T-helper 2 cell treated with Interferon-gamma antibody and Interleukin-4, amounts not matched to agents 5 μg/mL and 100 μg/mL, for 36 hours (primary cell): Measurements from ENCODE around the gene DNM1.
A peak's percentile ranks its signal among the peaks of the same experiment; 100 is the strongest.
"Not testable (repeated sequence)": the region's sequence is repeated elsewhere in the genome, so short reads cannot be mapped to it uniquely, and the experiment has no call there.

Experiments used
- DNase-seq: peaks from one replicate; pipeline ENCODE4 v3.0.0; 2021; ENCODE audit warnings: low spot score
- H3K27ac Mint-ChIP-seq: one replicate; pipeline ENCODE4 v1.8.0; 2021; ENCODE audit warnings: mild to moderate bottlenecking, mixed read lengths
- H3K27me3 Mint-ChIP-seq: one replicate; pipeline ENCODE4 v1.8.0; 2021; ENCODE audit warnings: low read depth, mixed read lengths
- H3K36me3 Mint-ChIP-seq: one replicate; pipeline ENCODE4 v1.8.0; 2021; ENCODE audit warnings: low read depth, mixed read lengths
- H3K4me1 Mint-ChIP-seq: one replicate; pipeline ENCODE4 v1.8.0; 2021; ENCODE audit warnings: low read depth, mixed read lengths
- H3K4me3 Mint-ChIP-seq: one replicate; pipeline ENCODE4 v1.8.0; 2022; ENCODE audit warnings: mild to moderate bottlenecking, moderate library complexity, mixed read lengths
- H3K9me3 Mint-ChIP-seq: one replicate; pipeline ENCODE4 v1.8.0; 2021; ENCODE audit warnings: mixed read lengths

DNM1 gene

DNA sequence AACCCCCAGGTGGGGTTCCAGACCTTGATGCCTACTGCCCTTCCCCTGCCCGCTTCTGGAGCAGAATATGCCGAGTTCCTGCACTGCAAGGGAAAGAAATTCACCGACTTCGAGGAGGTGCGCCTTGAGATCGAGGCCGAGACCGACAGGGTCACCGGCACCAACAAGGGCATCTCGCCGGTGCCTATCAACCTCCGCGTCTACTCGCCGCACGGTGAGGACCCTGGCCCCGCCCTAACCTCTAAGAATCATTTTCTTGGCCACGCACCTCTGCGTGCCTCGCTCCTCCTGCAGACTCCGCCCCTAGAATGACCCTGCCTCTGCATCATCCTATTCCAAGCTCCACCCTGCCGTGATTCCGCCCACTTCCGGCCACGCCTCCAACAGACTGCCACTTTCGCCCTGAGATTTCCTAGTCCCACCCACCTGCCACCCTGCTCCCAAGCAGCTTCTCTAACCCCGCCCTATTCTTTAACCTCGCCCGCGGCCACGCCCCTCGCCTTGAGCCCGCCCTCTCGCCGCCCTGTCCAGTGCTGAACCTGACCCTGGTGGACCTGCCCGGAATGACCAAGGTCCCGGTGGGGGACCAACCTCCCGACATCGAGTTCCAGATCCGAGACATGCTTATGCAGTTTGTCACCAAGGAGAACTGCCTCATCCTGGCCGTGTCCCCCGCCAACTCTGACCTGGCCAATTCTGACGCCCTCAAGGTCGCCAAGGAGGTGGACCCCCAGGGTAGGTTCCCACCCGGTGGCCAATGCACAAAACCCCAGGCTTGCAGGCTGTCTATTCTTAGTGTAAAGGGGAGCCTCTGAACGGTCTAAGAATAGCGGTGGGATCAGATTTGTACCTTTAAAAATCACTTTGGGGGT, 15.6 kb downstream of the DNM1 start:
- H3K27me3 Mint-ChIP-seq: peaks cover 3% of the 10 kb centered on the region
- no peaks in the 10 kb centered on the region for H3K9me3 Mint-ChIP-seq
- H3K4me1 Mint-ChIP-seq: peaks cover 10% of the 10 kb centered on the region
- no peaks in the 10 kb centered on the region for H3K36me3 Mint-ChIP-seq
- DNase-seq: peak; percentile 95
- peak overlapping the region; percentile 28 for H3K27ac Mint-ChIP-seq
- peak overlapping the region; percentile 84 for H3K4me3 Mint-ChIP-seq

DNA sequence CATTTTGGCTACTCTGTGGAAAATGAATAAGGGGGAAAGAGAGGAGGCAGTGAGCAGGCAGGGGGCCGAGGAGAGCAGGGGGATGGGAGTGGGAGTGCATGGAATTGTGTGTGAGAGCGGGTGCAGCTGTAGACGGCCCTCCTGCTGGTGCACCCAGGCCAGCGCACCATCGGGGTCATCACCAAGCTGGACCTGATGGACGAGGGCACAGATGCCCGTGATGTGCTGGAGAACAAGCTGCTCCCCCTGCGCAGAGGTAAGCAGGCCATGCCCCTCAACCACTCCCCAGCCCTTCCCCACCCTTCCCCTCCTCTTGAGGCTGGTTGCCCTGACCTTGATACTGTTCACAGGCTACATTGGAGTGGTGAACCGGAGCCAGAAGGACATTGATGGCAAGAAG, 16.7 kb downstream of the DNM1 start:
- DNase-seq: no peak
- Mint-ChIP-seq H3K27me3 (no peaks in the 10 kb centered on the region), H3K4me3 (no peak overlapping the region), H3K27ac (no peak overlapping the region), H3K36me3 (no peaks in the 10 kb centered on the region), H3K4me1 (peaks cover 10% of the 10 kb centered on the region), H3K9me3 (no peaks in the 10 kb centered on the region)

DNA sequence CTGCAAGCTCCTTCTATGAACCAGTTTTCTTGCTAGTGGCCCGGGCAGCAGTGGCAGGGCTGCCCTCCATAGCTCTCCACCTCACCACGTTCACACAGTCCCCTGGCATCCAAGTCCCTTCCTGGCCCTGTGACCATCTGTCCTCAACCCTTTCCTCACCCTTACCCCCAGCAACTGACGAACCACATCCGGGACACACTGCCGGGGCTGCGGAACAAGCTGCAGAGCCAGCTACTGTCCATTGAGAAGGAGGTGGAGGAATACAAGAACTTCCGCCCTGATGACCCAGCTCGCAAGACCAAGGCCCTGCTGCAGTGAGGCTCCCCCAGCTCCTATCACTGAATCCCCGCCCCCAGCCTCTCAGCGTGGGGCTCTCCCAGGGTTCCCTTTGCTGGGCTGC, 18.8 kb downstream of the DNM1 start:
- H3K4me3 Mint-ChIP-seq: no peak overlapping the region
- peaks cover 10% of the 10 kb centered on the region for H3K4me1 Mint-ChIP-seq
- no peak overlapping the region for H3K27ac Mint-ChIP-seq
- H3K36me3 Mint-ChIP-seq: no peaks in the 10 kb centered on the region
- H3K9me3 Mint-ChIP-seq: no peaks in the 10 kb centered on the region
- no peak for DNase-seq
- H3K27me3 Mint-ChIP-seq: peaks cover 3% of the 10 kb centered on the region

DNA sequence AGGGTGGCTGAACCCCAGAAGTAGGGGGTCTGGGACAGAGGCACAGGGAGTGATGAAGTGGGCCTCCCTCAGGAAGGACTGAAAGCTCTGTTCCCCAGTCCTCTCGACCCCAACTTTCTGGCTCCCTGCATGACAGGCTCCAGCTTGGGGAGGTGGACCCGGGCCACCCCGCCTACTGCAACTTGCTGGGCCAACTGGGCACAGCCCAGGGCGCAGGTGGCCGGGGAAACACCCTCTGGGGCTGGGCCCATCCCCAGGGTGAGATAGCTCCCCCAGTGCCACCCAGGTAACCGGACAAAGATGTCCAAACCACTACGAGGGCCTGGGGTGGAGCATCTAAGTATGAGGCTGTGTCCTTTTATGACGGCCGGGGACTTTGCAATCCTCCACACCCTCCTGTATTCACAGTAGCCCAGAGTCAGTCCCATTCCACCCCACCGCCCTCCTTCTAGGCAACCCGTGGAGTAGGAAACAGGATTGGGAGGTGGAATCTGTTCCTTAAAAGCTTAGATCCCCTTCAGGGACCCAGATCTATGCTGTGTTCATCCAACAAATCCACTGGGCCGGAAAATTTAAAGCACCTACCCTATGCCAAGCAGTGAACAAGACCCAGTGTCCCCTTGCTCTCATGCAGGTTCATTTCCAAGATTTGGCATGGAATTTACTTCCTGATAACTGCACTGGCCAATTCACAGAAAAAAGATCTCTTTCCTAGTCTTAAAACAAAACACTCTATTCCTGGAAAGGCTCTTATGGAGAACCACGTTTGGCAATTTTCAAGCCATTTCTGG, 19.9 kb downstream of the DNM1 start:
- no peak for DNase-seq
- no peaks in the 10 kb centered on the region for H3K36me3 Mint-ChIP-seq
- peaks cover 10% of the 10 kb centered on the region for H3K4me1 Mint-ChIP-seq
- no peaks in the 10 kb centered on the region for H3K9me3 Mint-ChIP-seq
- H3K27ac Mint-ChIP-seq: no peak overlapping the region
- peaks cover 3% of the 10 kb centered on the region for H3K27me3 Mint-ChIP-seq
- H3K4me3 Mint-ChIP-seq: no peak overlapping the region

DNA sequence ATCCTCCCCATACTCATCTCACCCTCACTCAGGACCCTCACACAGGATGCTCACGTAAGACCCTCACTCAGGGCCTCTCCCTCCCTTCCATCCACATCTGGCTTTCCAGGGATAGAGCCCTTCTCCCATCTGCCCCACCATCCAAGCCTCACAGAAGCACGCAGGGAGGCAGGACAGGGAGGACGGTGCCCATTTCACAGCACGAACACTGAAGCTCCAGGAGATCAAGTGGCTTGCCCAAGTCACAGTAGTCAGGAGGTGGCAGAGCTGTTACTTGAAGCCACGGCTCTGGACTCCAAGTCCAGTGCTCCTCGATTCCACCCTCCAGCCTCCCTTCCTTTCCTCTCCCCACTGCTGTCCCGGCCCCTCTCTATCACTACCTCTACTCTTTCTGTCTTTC, 21.7 kb downstream of the DNM1 start:
- Mint-ChIP-seq H3K9me3 (no peaks in the 10 kb centered on the region), H3K4me3 (no peak overlapping the region), H3K36me3 (no peaks in the 10 kb centered on the region), H3K27ac (no peak overlapping the region), H3K4me1 (no peaks in the 10 kb centered on the region), H3K27me3 (peaks cover 3% of the 10 kb centered on the region)
- DNase-seq: no peak

DNA sequence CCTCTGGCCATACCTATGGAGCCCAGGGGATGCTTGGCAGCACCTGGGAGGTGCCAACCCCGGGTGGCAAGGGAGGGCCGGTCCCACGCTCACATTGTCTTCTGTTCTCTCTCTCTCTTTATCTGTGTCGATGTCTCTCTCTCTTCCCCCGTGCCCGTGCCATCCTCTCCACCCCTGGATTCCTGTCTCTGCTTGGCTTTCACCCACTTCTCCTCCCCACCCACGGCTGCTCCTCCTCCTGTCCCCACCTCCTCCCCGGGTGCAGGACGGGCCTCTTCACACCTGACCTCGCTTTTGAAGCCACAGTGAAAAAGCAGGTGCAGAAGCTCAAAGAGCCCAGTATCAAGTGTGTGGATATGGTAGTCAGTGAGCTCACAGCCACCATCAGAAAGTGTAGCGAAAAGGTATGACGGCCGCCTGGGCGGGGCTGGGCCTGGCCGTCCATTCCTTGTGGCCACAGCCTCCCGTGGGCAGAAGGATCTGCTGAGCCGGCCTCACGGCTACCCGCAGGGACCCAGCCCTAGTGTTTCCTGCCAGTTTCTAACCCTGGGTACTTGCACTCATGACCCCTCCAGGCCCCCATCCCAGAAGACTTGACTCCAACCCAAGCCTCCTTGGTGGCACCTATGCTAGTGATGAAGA, 22.7 kb downstream of the DNM1 start:
- H3K9me3 Mint-ChIP-seq: no peaks in the 10 kb centered on the region
- no peak overlapping the region for H3K27ac Mint-ChIP-seq
- H3K36me3 Mint-ChIP-seq: no peaks in the 10 kb centered on the region
- no peak overlapping the region for H3K4me3 Mint-ChIP-seq
- no peak for DNase-seq
- H3K4me1 Mint-ChIP-seq: no peaks in the 10 kb centered on the region
- peaks cover 3% of the 10 kb centered on the region for H3K27me3 Mint-ChIP-seq

DNA sequence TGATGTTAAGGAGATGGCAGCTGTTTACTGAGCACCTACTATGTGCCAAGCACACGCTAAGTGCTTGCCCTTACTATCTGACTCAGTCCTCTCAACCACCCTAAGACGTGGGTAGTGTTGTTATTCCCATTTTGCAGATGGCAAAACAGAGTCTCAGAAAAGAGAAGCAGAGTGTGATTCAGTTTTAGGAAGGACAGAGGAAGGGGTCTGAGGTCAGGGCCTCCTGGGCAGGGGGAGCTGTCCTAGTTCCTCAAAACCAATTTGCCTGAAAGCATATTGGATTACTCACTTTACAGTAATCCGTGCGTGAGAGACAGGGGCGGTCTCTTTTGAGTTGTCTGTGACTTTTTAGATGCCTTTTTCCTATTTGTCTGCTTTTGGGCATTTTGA, 23.2 kb downstream of the DNM1 start:
- no peak for DNase-seq
- H3K27ac Mint-ChIP-seq: no peak overlapping the region
- H3K4me3 Mint-ChIP-seq: no peak overlapping the region
- H3K36me3 Mint-ChIP-seq: no peaks in the 10 kb centered on the region
- no peaks in the 10 kb centered on the region for H3K9me3 Mint-ChIP-seq
- peaks cover 3% of the 10 kb centered on the region for H3K27me3 Mint-ChIP-seq
- no peaks in the 10 kb centered on the region for H3K4me1 Mint-ChIP-seq

DNA sequence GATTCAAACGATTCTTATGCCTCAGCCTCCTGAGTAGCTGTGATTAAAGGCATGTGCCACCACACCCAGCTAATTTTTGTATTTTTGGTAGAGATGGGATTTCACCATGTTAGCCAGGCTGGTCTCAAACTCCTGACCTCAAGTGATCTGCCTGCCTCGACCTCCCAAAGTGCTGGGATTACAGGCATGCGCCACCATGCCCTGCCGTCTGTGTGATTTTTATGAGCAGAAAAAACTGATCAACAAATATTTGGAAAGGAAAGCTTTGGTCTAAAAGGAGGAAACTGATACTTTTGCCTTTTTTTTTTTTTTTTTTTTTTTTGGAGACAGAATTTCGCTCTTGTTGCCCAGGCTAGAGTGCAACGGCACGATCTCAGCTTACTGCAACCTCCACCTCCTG, 27.7 kb downstream of the DNM1 start:
- H3K27ac Mint-ChIP-seq, DNase-seq, H3K4me3 Mint-ChIP-seq, H3K27me3 Mint-ChIP-seq, H3K36me3 Mint-ChIP-seq, H3K9me3 Mint-ChIP-seq, H3K4me1 Mint-ChIP-seq: not testable (repeated sequence)

DNA sequence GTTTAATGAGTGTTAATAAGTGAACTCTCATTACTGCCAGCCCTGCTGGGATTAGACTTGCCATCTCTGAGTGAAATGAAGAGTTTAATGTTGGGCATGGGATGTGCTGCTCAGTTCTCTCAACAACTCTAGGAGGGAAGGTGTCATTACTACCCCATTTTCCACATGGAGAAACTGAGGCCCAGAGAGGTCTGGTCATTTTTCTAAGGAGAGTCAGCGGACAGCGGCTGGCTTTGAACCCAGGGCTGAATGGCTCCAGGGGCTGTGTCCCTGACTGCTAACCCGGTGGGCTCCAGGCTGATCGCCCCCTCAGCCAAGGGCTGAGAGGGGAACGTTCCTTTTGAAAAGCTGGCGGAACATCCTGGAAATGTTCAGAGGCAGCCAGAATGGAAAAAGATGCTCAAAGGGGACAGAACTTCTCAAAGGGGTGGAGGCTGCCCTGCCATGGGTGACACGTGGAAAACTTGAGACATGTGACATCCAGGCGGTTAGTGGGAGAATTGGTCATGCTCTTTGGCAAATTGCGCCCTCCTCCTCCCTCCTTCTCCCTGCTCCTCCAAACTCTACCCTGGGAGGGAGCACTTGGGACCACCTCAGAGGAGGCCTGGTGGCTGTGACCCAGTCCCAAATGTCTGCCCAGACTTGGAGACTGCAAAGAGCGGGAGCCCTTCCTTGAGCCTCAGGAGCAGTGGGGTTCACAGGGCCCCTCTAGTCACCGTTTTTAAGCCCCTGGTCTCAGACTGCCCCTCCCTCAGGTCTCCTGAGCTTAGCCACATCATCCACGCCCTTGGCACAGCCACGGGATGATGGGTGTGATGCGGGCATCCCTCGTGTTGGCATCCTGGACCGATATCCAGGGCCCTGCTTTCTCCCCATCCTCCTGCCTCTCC, 28.7 kb downstream of the DNM1 start:
- no peak overlapping the region for H3K27ac Mint-ChIP-seq
- H3K36me3 Mint-ChIP-seq: no peaks in the 10 kb centered on the region
- no peaks in the 10 kb centered on the region for H3K9me3 Mint-ChIP-seq
- H3K4me3 Mint-ChIP-seq: no peak overlapping the region
- DNase-seq: no peak
- no peaks in the 10 kb centered on the region for H3K4me1 Mint-ChIP-seq
- no peaks in the 10 kb centered on the region for H3K27me3 Mint-ChIP-seq

DNA sequence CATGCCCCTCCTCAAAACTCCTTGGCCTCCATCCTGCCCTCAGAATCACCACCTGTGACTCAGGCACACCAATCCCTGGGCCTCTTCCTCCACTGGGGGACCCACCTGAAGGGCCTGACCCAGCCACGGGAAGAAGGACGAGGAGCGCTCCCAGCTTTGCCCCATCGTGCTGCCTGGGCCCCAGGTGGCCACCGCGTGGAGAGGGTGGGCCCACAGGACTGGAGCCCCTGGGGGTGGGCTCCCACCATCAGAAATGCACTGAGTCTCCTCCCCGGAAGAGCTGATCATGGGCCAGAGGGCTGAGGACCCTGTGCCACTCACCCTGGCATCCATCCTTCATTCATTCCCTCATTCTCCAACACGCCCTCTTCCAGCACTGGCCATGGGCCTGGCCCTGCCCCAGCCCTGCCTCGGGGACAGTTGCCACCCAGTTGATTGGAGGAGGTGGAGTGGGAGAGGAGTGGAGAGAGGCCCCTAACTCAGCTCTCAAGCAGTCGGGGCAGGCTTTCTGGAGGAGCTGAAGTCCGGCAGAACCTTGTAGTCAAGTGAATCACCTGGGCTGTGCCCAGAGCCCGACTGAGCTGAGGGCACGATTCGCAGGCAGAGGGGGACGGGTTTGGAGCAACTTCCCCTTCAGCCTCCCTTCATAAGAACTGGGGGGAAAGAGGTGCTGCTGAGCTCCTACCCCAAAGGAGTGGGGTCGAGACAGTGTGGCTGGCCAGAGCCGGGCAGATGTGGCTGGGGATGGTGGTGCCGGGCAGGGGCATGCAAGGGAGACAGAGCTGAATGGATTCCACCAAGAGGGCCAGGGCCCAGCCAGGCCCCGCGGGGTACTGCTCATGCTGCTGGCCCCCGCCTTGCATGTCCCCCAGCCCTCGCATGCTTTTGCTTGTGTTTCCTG, 29.6 kb downstream of the DNM1 start:
- Mint-ChIP-seq H3K27ac (no peak overlapping the region), H3K4me3 (no peak overlapping the region), H3K36me3 (no peaks in the 10 kb centered on the region), H3K27me3 (no peaks in the 10 kb centered on the region), H3K4me1 (no peaks in the 10 kb centered on the region), H3K9me3 (no peaks in the 10 kb centered on the region)
- no peak for DNase-seq

DNA sequence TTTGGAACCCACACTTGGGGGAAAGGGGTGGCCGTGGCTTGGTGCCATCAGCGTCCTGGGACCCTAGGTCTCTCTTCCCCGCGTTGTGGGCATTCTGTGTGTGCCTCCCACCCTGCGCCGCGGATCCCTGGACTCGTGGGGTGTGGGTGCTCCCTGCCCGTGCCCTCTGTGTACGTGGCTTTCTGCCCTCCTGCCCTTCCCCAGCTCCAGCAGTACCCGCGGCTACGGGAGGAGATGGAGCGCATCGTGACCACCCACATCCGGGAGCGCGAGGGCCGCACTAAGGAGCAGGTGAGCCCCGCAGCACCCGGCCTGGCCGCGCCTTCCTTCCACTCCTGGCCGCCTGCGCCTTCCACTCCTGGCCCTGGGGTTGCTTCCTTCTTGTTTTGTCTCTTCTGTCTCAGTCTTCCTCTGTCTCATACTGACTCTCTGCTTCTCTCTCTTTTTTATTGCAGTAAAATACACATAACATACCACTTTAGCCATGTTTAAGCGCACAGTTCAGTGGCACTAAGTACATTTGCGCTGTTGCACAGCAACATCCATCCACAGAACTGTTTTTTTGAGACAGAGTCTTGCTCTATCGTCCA, 30.7 kb downstream of the DNM1 start:
- no peaks in the 10 kb centered on the region for H3K36me3 Mint-ChIP-seq
- no peak overlapping the region for H3K4me3 Mint-ChIP-seq
- no peaks in the 10 kb centered on the region for H3K4me1 Mint-ChIP-seq
- H3K9me3 Mint-ChIP-seq: no peaks in the 10 kb centered on the region
- no peak overlapping the region for H3K27ac Mint-ChIP-seq
- DNase-seq: no peak
- H3K27me3 Mint-ChIP-seq: no peaks in the 10 kb centered on the region

DNA sequence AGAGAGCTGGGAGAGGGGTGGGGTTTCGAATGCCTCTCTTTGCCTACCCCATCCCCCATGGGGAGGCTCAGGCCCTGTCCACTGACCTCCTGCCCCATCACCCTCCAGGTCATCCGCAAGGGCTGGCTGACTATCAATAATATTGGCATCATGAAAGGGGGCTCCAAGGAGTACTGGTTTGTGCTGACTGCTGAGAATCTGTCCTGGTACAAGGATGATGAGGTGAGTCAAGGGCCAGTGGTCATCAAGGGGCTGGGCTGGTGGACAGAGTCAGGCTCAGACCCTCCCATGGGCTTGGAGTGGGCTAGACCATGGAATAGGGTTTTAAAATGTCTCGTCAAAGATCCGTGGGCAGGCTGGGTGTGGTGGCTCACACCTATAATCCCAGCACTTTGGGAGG, 38.9 kb downstream of the DNM1 start:
- H3K4me3 Mint-ChIP-seq: no peak overlapping the region
- H3K9me3 Mint-ChIP-seq: no peaks in the 10 kb centered on the region
- peaks cover 12% of the 10 kb centered on the region for H3K27me3 Mint-ChIP-seq
- no peak for DNase-seq
- no peak overlapping the region for H3K27ac Mint-ChIP-seq
- peaks cover 2% of the 10 kb centered on the region for H3K4me1 Mint-ChIP-seq
- H3K36me3 Mint-ChIP-seq: no peaks in the 10 kb centered on the region
